Esophagus squamous epithelium (tissue), 4 donors: ENCODE results near the gene NCKAP5.

Source experiments
- CTCF ChIP-seq, 6 experiments: fragments of 450-650 bp in 4 of 6; fragments of 200-600 bp in 2 of 6; sonication (generic) in 2 of 6; IDR thresholded peaks; one replicate each; pipeline ENCODE4 v1.5.1; 2016 to 2019; ENCODE audit warnings: antibody characterized with exemption in 6 of 6, mild to moderate bottlenecking in 4 of 6, moderate library complexity in 4 of 6
- POLR2A ChIP-seq, 4 donors: fragments of 450-650 bp; IDR thresholded peaks; one replicate each; pipeline ENCODE4 v1.6.1; 2017; ENCODE audit warnings: antibody characterized with exemption in 4 of 4, mild to moderate bottlenecking in 4 of 4, moderate library complexity in 3 of 4

DNA sequence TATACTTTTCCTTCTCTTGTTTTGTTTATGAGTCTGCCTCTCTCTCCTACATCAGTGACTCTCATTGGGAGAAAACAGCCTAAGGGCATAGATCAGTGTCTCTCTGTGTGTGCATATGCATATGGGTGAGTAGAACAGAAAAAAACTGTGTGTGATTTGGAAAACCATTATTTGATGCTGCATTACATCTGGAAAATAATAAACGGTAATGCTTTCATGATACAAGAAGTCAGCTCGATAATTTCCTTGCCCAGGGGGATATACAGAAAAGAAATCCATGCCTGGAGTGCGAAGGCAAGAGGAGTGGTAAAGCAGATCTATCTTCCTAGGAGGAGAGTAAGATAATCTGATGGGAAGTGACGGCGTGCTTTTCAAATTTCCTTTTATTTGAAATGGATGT lies 676.8 kb downstream of the NCKAP5 start:
- TF ChIP-seq CTCF (IDR thresholded peaks at IDR 0.05) (no peak), POLR2A (IDR thresholded peaks at IDR 0.05) (no peak)
